HG02943 (cell line): ENCODE data around the gene ROMO1.

ENCODE experiments used
- ATAC-seq: cut with Tn5 transposase; IDR thresholded peaks from one replicate; pipeline ENCODE4 v1.9.1; 2021; ENCODE audit warnings: mild to moderate bottlenecking, low read depth, moderate library complexity; ENCODE audit not compliant: unreplicated experiment

ROMO1 gene

DNA sequence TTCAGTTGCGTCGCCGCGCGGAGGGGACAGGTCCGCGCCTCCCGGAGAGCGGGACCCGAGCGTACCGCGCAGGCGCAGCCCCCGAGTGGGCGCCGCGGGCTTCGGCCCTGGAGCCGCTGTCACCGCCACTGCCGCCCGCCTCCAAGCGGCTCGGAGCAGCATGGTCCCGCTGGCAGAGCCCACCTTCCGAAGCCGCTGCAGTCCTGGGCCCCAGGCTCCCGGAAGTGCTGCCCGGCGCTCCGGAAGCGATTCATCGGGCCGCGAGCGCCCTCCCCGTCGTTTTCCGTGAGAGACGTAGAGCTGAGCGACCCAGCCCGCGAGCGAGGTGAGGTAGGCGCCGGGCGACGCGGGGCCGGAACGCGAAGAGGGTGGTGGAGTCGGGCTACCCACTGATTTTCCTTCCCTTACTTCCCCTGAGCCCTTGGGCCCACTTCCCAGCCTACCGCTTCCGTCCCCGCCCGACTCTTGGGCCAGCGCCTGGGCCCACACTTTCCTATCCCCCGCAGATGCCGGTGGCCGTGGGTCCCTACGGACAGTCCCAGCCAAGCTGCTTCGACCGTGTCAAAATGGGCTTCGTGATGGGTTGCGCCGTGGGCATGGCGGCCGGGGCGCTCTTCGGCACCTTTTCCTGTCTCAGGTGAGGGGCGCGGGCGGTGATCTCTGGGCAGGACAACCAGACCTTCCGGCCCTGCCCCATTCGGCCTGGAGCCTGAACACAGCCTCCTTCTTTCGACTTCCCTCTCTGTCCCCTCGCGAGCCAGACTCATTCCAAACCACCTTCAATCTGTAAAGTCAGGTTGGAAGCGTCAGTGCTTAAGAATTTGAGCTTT, at the start of gene ROMO1, which contains the start of gene NFS1:
Gene ROMO1, plus strand, starts transcription at position 279 of the 830 bp plus-strand sequence. Its CDS starts 228 bp downstream, at position 507.
Gene NFS1, minus strand, starts transcription at position 226 of the 830 bp plus-strand sequence. Its CDS starts 64 bp downstream, at position 162.
- ATAC-seq: peak; percentile 62

DNA sequence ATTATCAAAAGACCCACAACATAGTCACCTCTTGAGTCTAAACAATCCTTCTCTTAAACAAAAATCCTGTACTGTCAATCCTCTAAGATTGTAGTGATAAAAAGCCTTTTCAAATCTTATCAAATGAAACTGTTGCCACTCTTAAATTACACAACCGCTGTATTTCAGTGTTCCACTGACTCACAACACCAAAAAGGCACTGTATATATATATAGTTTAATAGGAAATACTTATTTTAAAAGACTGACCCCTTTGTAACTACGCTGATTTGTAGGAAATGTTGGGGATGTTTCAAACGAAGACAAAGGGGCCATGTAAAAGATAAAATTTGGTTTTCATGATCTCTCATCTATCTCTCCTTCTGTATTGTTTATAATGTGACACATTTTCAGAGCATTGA, 48.6 kb upstream of the ROMO1 start:
- no peak for ATAC-seq

DNA sequence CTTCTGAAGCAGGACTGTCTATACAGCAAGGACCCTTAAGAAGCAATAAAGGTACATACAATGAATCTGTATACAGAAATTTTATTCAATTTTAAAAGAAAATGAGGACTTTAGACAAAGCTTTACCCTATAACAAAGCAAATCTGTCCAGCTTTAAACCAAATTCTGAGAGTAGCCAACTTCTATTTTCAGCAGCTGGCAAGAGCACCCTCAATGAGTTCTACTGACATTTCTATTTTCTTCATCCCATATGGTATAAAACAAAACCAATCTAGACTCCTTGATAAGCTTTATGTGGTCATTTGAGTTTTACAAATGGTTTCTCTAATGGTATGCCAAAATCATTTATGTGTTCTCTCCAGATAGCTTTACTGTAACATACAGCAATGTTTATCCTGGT, 47.2 kb upstream of the ROMO1 start:
- no peak for ATAC-seq

DNA sequence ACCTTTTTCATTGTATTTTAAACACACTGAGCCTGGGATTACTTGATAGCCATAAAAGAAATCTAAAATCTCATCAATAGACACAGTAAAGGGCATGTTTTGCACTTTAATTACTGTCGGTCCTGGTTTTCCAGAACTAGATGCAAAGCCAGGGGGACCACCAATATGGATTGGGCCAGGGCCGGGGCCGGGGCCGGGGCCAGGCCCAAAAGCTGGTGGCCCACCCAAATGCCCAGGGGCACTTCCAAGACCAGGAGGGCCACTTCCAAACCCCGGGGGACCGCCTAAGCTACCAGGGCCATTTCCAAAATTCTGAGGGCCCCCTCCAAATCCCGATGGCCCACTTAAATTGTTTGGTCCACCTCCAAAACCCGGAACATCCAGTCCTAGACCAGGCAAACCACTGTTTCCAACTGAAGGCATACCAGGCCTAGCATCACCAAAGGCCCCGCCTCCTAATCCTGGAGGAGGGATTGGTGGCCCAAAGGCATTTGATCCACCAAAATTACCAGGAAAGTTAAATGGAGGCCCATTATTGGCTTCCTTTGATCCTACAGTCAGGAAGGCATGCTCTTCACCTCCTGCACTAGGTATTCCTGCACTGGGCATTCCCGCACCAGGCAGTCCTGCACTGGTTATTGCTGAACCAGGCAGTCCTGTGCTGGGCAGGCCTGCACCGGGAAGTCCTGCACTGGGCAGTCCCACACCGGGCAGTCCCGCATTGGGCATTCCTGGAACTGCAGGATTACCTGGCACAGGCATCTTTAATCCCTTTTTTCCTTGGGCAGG, 46.4 kb upstream of the ROMO1 start:
- no peak for ATAC-seq

DNA sequence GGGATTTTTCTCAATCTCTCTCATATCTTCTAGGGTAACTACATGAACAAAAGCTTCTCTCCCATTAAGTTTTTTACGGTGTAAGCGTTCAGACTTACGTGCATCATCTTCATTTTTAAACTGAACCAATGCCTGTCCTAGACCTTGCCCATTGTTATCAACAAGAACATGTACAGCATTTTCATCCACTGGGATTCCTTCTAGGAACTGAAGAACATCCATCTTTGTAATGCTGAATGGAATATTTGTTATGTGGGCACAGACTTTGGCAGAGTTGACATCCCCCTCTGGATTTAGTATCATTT, 45.8 kb upstream of the ROMO1 start:
- ATAC-seq: no peak

DNA sequence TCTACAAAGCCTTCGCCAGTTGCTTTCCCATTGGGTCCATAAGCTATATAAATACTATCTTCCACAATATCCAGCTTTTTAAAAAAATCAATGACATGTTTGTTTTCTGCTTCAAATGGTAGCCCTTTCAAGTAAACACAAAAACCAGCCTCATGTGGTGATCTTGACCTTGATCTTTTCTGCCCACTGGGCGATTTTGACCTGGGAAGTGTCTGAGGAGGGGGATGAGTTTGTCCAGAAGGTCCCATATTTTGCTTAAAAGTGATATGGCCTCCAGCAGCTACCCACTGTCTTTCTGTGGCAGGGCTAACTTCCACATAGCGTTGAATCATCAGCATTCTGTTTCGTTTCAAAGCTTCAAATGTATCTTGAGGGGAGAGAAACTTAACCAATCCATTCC, 45.3 kb upstream of the ROMO1 start:
- no peak for ATAC-seq

DNA sequence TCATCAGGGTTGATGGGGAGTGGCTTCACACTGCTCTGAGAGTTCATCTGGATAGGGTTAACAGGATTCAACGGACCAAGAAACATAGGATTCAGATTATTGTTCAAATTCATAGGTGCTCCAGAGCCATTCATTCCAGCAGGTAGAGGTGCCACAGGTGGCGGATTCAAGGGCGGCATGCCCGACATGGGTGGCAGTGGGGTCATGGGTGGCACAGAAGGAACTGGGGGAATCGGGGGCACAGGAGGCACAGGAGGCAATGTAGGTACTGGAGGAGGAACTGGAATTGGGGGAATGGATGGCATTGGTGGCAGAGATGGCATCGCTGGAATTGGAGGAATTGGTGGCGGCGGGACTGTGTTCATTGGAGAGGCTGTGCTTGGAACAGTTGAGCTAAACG, 44.8 kb upstream of the ROMO1 start:
- no peak for ATAC-seq

DNA sequence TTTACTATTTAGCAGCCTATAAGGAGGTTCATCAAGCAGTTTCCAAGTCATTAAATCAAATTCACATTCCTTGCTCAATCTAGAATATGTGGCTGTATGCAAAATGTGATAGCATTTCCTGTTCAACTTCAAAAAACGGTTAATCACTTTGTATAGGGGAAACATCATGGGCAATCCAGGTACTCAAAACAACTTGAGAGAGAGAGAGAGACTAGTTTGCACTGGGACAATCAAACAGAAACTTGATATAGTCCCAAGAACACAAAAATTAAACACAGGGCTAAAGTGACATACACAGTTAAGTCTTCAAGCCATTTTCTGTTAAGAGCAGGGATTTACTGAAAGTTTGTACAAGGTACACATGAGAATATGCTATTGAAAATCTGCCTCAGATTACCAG, 41.9 kb upstream of the ROMO1 start:
- no peak for ATAC-seq

DNA sequence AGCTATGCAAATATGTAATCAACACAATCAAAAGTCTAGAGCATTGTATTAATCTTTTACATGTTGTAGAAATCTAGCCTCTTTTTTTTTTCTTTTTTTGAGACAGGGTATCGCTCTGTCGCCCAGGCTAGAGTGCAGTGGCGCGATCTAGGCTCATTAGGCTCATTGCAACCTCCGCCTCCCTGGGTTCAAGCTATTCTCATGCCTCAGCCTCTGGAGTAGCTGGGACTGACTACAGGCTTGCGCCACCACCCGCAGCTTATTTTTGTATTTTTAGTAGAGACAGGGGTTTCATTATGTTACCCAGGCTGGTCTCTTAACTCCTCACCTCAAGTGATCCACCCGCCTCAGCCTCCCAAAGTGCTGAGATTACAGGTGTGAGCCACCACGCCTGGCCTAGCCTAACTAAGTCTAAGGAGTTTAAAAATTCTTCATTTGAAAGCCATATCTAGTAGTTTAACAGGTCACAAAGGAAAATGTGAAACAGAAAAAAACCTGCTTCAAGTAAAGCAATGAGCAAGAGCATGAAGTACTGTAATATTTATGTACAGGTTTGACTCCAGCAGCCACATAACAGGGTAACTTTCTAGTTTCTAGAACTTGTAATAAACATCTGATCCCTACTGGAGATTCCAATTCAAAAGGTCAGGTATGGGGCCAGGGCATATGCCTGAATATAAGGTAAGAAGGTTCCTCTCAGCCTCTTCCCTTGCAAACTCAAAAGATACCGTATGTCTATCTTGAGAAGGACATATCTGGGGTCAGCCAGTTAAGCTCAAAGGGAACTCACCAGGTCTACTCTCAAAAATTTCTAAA, 38.9 kb upstream of the ROMO1 start:
- no peak for ATAC-seq

DNA sequence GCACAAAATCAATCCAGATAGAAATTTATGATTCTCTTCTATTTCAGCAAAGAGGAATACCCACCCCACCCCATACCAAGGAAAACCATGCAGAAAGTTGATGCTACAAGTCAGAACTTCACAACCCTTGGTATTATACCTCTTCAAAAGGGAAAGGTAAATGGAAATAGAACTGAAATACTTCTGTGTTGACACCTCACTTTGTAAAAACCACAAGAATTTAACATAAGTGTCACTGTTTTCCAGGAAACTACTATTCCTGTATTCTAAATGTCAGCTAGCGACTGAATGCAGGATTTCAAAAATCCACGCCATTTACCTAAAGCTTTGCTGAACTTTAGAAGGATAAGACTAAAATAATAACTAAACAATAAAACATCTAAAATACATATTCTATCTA, 38.2 kb upstream of the ROMO1 start:
- ATAC-seq: no peak

DNA sequence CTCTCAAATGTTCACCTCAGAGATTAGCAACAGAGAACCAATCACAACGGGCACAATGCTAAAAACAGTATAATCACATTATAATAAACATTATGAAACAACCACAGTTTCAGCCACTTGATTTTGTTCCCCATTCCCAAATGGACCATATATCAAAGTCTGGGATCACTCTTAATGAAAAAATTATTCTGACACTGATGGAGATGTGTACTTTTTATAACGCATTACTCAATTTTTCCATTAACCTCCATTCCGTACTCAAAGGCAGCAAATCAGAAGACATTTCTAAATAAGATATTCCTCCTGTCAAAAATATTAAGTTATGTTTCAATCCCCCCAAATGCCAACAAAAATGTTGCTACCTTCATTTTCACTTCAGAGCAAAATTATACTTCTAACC, 37.3 kb upstream of the ROMO1 start:
- no peak for ATAC-seq

DNA sequence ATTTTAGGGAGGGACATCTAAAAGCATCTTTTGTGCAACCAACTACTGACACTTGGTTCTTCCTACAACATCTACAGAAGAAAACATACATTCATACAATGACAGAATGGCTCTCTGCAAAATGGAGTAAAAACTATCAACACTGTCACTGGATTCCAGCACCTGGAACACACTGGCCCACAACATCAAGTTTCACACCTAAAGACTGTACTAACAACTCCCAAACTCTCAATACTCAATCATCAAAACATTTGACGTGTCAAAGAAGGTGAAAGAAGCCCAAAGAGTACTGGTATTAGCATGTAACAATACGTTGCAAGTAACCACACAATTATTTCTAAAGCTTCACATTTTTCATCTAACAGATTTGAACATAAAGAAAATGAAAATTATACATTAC, 36.7 kb upstream of the ROMO1 start:
- no peak for ATAC-seq

DNA sequence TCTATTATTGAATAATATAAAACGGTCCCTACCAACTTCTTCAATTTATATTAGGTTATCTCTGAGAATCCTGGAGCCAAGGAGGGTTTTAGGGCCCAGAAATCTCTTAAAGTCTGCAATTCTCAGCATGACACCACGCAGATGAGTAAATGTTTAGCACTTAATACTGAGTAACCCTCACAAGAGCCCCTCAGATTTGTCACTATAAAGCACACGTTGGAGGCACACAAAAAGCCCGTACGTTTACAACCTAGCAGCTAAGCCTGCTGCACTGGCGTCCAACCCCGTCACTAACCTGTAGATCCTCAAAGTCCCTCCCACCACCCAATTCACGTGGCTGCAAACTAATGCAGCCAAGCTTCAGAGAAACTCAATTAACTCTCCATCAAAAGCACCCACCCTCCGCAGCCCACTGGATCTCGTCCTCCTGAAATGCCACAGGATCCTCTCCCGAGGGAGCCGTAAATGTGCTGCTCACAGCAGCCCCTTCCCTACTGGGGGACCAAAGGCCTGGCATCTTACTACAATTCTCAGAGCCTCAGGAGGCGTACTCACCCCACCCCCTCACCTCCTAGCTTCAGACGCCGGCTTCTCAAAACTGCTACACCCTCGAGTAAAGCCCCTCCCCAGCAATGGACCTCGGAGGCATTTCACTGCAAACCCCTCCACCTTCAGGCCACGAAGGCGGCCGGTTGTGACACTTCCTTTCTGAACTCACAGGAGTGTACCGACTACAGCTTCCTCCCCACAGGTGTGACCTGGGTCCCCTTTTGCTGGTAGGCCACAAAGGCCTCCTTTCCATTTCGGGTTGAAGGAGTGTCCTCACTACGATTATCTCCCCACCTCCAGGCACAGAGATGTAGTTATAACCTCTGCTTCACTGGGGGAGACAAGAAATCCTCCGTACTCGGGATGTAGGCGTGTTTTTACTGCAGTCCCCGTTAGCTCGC, 35.4 kb upstream of the ROMO1 start:
- peak; percentile 30 for ATAC-seq

DNA sequence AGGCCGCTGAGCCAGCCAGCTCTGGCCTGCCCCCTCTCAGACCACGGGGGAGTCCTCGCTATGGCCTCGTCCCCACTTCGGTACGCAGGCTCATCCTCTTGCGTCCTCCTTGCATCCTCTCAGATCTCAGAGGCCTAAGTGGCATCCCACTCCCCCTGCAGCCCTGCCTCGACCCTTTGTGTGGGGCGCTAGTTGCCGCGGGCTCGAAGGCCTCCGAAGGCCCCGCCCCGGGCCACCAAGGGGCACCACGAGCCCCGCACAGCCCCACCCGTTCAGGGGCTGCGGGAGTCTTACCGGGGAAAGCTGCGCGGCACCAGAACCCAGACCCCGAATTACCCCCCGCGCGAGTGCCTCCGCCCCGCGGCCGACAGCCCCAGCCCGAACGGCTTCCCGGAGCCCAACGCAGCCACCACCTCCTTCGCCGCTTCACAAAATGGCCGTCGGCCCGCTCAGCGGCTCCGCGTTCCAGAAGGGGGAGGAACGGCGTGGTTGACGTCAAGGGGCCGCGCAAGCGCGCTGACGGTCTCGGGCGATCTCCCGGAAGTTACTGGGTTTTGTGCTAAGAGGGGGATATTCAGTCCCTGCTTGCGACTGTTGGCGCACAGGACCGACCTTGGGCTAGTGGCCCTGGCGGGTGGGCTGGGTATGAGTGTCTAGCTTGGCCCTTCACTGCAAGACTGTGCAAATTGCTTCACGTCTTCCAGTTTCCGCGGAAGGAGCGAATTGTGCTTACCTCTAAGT, 34.6 kb upstream of the ROMO1 start, which contains the start of the genes CPNE1 and RBM12:
Gene CPNE1, minus strand, starts transcription at position 435 of the 741 bp plus-strand sequence. CDS start 31,977 bp downstream, outside the sequence.
Gene RBM12, minus strand, starts transcription at position 435 of the 741 bp plus-strand sequence. CDS start 9,578 bp downstream, outside the sequence.
- peak; percentile 63 for ATAC-seq

DNA sequence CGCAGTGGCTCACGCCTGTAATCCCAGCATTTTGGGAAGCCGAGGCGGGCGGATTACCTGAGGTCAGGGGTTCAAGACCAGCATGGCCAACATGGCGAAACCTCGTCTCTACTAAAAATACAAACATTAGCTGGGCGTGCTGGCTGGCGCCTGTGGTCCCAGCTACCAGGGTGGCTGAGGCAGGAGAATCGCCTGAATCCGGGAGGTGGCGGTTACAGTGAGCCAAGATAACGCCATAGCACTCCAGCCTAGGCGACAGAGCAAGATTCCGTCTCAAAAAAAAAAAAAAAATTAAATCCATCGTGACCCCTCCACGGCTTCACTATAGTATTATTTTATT, 33.3 kb upstream of the ROMO1 start:
- ATAC-seq: no peak

DNA sequence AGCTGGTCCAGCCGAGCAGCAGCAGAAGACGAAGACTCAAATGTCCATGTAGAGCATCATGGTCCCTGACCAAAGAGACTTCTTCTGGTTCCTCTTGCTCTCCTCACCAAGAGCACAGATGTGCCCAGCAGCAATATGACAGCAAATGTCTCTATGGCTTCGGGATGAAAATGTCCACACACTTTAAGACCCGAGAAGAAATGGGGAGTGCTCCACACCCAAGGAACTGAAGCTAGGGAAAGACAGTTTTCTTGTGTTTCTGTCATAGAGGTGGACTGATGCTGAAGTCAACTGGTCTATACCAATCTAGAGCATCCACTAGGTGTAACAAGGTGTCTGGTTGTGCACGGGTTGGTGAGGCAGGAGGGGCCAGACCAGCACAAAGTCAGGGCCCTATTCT, 30.0 kb upstream of the ROMO1 start:
- ATAC-seq: no peak

DNA sequence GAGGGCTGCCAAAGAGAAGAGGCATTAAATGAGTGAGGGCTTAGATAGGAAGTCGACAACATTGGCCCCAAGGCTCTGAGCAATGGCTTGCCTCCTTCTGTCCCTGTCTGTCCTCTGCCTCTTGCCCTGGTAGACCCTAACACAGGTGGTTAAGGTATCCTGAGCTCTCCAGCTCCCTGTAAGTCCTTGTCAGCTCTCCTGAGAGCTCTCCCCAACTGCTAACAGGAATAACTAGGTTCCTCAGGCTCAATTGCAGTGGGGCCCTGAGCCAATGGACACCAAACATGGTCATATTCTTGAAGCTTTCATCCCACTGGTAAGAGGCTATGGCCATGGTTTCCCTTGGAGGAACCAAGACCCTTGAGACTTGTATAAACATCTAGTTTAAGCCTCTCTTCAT, 29.5 kb upstream of the ROMO1 start:
- no peak for ATAC-seq

DNA sequence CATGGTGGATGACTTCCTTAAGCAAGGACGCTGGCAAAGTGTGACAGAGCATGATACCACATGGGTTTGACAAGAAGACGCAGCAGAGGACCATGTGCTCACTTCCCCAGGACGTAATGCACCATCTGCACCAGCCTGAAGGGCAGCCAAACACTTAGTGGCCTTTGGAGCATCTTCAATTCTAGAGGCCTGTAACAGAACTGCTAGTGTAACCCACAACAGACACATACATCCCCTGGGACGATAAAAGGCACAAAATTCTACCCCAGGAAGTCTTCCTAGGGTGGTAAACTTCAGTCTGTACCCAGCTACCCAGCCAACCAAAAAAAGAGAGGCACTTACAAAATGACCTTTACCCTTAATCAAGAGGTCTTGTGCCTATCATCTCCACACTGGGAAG, 25.3 kb upstream of the ROMO1 start:
- no peak for ATAC-seq

DNA sequence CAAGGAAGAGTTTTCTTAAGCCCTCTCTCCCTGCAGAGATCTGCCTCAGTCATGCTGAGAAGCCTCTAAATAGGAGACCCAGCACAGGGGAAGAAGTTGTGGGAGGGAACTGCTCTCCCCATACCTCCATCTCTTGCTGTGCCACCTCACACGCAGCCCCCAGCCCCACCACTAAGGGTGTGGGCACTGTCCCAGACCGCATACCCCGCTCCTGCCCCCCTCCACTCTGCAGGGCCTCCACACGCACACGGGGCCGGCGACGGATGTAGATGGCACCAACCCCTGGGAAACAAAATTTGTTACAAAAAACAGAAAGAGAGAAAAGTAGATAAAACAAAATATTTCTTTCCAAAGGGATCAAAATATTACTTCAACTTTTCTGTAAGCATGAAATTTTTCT, 24.3 kb upstream of the ROMO1 start:
- no peak for ATAC-seq
